Neural cell (in vitro differentiated cells): ENCODE results near the gene ACSM4.

Experiments used
- EP300 ChIP-seq: fragments of 450-650 bp; conservative IDR thresholded peaks from 2 replicates; pipeline ENCODE4 v1.6.1; 2014; ENCODE audit warnings: antibody characterized with exemption, mild to moderate bottlenecking, moderate library complexity; ENCODE audit not compliant: poor library complexity, severe bottlenecking
- POLR2AphosphoS5 ChIP-seq: IDR thresholded peaks from 2 replicates; pipeline ENCODE4 v1.6.1; 2012
- TF ChIP-seq, protein P1 (sequence below): fragments of 450-650 bp; IDR thresholded peaks from 2 replicates; pipeline ENCODE4 v1.5.1; 2014; ENCODE audit warnings: antibody characterized with exemption, mild to moderate bottlenecking, moderate library complexity; ENCODE audit not compliant: poor library complexity, severe bottlenecking

DNA sequence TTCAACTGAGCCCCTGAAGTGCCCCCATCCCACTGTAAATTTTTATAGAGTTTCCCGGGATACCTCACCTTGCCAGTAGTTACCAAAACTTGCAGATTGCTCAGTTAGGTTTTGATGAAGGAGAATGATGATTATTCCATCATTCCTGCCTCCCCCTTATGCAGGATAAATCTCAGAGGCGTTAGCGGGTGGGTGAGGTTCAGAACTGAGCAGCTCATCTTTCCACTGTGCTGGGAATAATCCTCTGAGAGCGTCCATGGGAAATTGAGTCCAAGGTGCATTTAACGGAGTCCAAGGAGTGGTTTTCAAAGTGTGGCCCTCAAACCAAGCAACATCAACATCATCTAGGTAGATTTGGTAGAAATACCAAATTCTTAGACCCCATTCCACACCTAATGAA lies 18.7 kb downstream of the ACSM4 start:
- TF ChIP-seq POLR2AphosphoS5: no peak
- no peak for TF ChIP-seq EP300
- TF ChIP-seq, protein P1, sequence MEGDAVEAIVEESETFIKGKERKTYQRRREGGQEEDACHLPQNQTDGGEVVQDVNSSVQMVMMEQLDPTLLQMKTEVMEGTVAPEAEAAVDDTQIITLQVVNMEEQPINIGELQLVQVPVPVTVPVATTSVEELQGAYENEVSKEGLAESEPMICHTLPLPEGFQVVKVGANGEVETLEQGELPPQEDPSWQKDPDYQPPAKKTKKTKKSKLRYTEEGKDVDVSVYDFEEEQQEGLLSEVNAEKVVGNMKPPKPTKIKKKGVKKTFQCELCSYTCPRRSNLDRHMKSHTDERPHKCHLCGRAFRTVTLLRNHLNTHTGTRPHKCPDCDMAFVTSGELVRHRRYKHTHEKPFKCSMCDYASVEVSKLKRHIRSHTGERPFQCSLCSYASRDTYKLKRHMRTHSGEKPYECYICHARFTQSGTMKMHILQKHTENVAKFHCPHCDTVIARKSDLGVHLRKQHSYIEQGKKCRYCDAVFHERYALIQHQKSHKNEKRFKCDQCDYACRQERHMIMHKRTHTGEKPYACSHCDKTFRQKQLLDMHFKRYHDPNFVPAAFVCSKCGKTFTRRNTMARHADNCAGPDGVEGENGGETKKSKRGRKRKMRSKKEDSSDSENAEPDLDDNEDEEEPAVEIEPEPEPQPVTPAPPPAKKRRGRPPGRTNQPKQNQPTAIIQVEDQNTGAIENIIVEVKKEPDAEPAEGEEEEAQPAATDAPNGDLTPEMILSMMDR: no peak
